Measurements from ENCODE around the gene WDR72. TPM values are rescaled to one million over a fixed set of nuclear protein-coding genes. Genes with fewer than 3 reads are reported as not detected.

Gene WDR72
- total RNA-seq, 3 donors from 2014 or later: 0.19 to 0.52 (median 0.41) TPM

- H3K36me3 ChIP-seq (ENCODE audit: low read depth): no peaks in the 10 kb centered on the region
- no peak for ATAC-seq
- intact Hi-C loops (cut with DNase I, micrococcal nuclease): no loop called here
- H3K9me3 ChIP-seq: no peaks in the 10 kb centered on the region
- TF ChIP-seq, protein P1, sequence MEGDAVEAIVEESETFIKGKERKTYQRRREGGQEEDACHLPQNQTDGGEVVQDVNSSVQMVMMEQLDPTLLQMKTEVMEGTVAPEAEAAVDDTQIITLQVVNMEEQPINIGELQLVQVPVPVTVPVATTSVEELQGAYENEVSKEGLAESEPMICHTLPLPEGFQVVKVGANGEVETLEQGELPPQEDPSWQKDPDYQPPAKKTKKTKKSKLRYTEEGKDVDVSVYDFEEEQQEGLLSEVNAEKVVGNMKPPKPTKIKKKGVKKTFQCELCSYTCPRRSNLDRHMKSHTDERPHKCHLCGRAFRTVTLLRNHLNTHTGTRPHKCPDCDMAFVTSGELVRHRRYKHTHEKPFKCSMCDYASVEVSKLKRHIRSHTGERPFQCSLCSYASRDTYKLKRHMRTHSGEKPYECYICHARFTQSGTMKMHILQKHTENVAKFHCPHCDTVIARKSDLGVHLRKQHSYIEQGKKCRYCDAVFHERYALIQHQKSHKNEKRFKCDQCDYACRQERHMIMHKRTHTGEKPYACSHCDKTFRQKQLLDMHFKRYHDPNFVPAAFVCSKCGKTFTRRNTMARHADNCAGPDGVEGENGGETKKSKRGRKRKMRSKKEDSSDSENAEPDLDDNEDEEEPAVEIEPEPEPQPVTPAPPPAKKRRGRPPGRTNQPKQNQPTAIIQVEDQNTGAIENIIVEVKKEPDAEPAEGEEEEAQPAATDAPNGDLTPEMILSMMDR (IDR thresholded peaks at IDR 0.05): no peak
- DNase-seq: no peak
- no peaks in the 10 kb centered on the region for H3K4me1 ChIP-seq (ENCODE audit: low read depth)
- no peak overlapping the region for H3K4me3 ChIP-seq
Observed at GRCh38 chr15:53490341-53490740, 269.1 kb downstream of the WDR72 start.

- Histone ChIP-seq H3K4me1 (ENCODE audit: low read depth) (no peaks in the 10 kb centered on the region), H3K36me3 (ENCODE audit: low read depth) (no peaks in the 10 kb centered on the region), H3K4me3 (no peak overlapping the region), H3K9me3 (no peaks in the 10 kb centered on the region)
- ATAC-seq (no peak), DNase-seq (no peak)
- intact Hi-C loops (cut with DNase I, micrococcal nuclease): no loop called here
- TF ChIP-seq, protein P1 (IDR thresholded peaks at IDR 0.05): no peak
Observed at GRCh38 chr15:53482055-53482454, 277.4 kb downstream of the WDR72 start.

DNA sequence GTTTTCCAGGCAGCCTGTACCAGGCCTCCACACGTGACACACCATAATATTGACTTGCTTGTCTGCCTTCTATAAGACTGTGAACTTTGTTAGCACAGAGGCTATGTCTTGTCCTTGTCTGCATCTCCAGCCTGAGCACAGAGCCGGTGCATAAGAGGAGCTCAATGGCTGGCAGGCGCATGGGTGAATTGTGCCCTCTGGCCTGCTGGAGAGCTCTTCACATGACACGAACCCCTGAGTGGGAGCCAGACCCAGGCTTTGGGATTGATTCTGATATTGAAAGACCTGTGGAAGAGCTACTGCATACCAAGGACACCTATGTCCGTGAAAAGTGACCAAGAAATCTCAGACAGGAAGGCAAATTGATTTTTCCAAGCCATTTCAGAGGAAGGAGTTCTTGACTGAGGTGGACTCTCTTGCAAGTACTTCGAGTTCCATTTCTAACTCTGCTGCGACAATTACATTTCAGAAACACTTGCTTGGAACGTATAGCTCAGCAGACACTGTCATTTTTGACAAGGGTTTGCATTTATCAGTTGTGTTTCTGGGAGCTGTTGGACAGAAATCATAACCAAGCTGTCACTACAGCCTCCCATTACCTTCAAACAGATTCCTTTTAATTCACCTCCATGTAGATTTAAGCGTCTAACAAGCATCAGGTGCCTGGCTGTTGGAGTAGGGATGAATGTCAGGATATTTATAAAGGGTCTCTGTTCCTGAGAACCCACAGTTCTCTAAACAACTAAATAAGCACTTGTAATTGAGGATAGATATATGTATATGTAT lies 281.3 kb downstream of the WDR72 start:
- no peaks in the 10 kb centered on the region for H3K36me3 ChIP-seq (ENCODE audit: low read depth)
- TF ChIP-seq, protein P1 (IDR thresholded peaks at IDR 0.05): no peak
- H3K9me3 ChIP-seq: no peaks in the 10 kb centered on the region
- H3K4me3 ChIP-seq: no peak overlapping the region
- no peaks in the 10 kb centered on the region for H3K4me1 ChIP-seq (ENCODE audit: low read depth)
- intact Hi-C loops (cut with DNase I, micrococcal nuclease): no loop called here
- ATAC-seq (no peak), DNase-seq (no peak)

- no peak overlapping the region for H3K4me3 ChIP-seq
- no peaks in the 10 kb centered on the region for H3K4me1 ChIP-seq (ENCODE audit: low read depth)
- no peaks in the 10 kb centered on the region for H3K9me3 ChIP-seq
- TF ChIP-seq, protein P1 (IDR thresholded peaks at IDR 0.05): no peak
- no peaks in the 10 kb centered on the region for H3K36me3 ChIP-seq (ENCODE audit: low read depth)
- DNase-seq: no peak
- no peak for ATAC-seq
- intact Hi-C loops (cut with DNase I, micrococcal nuclease): no loop called here
Observed at GRCh38 chr15:53473886-53474285, 285.6 kb downstream of the WDR72 start.

DNA sequence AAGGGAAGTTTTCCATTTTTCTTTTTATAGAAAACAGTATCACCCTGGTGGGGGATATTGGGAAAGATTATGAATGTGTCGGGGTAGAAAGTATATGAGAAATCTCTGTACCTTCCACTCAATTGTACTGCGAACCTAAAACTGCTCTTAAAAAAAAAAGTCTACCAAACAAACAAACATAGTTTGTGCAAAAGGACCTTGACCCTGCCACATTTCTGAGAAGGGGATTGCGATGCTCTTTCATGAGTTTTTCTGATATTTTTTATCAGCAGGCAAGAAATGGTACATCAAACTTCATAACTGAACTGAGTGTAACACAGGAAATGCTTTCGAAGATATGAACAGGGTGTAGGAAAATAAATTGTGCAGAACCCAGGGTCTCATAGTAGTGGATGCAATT lies 286.0 kb downstream of the WDR72 start:
- TF ChIP-seq, protein P1 (IDR thresholded peaks at IDR 0.05): no peak
- Histone ChIP-seq H3K36me3 (ENCODE audit: low read depth) (no peaks in the 10 kb centered on the region), H3K9me3 (no peaks in the 10 kb centered on the region), H3K4me1 (ENCODE audit: low read depth) (no peaks in the 10 kb centered on the region), H3K4me3 (no peak overlapping the region)
- ATAC-seq (no peak), DNase-seq (no peak)
- intact Hi-C loops (cut with DNase I, micrococcal nuclease): no loop called here

All from mucosa of descending colon (tissue), 3 donors.